Ishikawa (cell line): ENCODE results near the gene CDKN2B-AS1.

Experiments
- CEBPB ChIP-seq: IDR thresholded peaks from 2 replicates; pipeline ENCODE4 v1.6.1; 2012
- CREB1 ChIP-seq: IDR thresholded peaks from 2 replicates; pipeline ENCODE4 v1.6.1; 2012; ENCODE audit warnings: low read depth
- EGR1 ChIP-seq: IDR thresholded peaks from 2 replicates; pipeline ENCODE4 v1.6.1; 2012
- EP300 ChIP-seq: IDR thresholded peaks from 2 replicates; pipeline ENCODE4 v1.6.1; 2012; ENCODE audit warnings: borderline replicate concordance
- FOXM1 ChIP-seq: IDR thresholded peaks from 2 replicates; pipeline ENCODE4 v1.6.1; 2012; ENCODE audit warnings: low read depth, borderline replicate concordance
- NFIC ChIP-seq: IDR thresholded peaks from 2 replicates; pipeline ENCODE4 v1.6.1; 2012
- RAD21 ChIP-seq: IDR thresholded peaks from 2 replicates; pipeline ENCODE4 v1.6.1; 2012; ENCODE audit warnings: low read depth
- TAF1 ChIP-seq: IDR thresholded peaks from 2 replicates; pipeline ENCODE4 v1.6.1; 2012; ENCODE audit warnings: low read depth, mild to moderate bottlenecking
- TCF12 ChIP-seq: IDR thresholded peaks from 2 replicates; pipeline ENCODE4 v1.6.1; 2012; ENCODE audit warnings: low read depth
- TEAD4 ChIP-seq: IDR thresholded peaks from 2 replicates; pipeline ENCODE4 v1.6.1; 2012
- YY1 ChIP-seq: IDR thresholded peaks from 2 replicates; pipeline ENCODE4 v1.6.1; 2012; ENCODE audit warnings: low read depth
- ZBTB7A ChIP-seq: IDR thresholded peaks from 2 replicates; pipeline ENCODE4 v1.6.1; 2012; ENCODE audit warnings: low read depth
- TF ChIP-seq, protein P1 (sequence below): IDR thresholded peaks from 2 replicates; pipeline ENCODE4 v1.6.1; 2012
- TF ChIP-seq, protein P2 (sequence below): IDR thresholded peaks from 2 replicates; pipeline ENCODE4 v1.6.1; 2012
- TF ChIP-seq, protein P3 (sequence below): IDR thresholded peaks from 2 replicates; pipeline ENCODE4 v1.6.1; 2012; ENCODE audit warnings: low read depth, mild to moderate bottlenecking

Gene CDKN2B-AS1

DNA sequence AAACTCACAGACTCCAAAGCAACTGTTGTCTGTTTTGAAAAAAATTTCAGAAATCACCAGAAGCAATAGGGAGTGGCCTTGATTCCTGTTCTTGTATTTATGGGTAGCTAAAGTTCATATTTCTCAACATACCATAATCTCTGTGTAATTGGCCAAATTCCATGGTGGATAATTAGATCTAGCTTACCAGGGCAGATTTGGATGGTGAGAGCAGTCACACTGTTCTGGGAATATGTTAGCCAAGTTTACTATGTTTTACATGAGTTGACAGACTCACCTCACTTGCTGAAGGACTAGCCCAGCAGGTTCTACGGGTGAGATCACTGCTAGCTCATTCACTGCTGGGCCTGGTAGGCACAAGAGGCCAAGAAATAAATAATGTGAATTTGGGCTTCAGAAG is 47.2 kb downstream of the CDKN2B-AS1 start:
- no peak for TF ChIP-seq CREB1
- TF ChIP-seq CEBPB, result no peak
- no peak for TF ChIP-seq FOXM1
- TF ChIP-seq, protein P1, sequence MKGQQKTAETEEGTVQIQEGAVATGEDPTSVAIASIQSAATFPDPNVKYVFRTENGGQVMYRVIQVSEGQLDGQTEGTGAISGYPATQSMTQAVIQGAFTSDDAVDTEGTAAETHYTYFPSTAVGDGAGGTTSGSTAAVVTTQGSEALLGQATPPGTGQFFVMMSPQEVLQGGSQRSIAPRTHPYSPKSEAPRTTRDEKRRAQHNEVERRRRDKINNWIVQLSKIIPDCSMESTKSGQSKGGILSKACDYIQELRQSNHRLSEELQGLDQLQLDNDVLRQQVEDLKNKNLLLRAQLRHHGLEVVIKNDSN, result no peak
- TF ChIP-seq EP300, result no peak; the same call in 1 of the 2 replicates
- TF ChIP-seq TCF12, result peak; percentile 79
- TF ChIP-seq, protein P2, sequence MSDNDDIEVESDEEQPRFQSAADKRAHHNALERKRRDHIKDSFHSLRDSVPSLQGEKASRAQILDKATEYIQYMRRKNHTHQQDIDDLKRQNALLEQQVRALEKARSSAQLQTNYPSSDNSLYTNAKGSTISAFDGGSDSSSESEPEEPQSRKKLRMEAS, result no peak; the same call in 1 of the 2 replicates
- no peak for TF ChIP-seq TAF1
- TF ChIP-seq, protein P3, sequence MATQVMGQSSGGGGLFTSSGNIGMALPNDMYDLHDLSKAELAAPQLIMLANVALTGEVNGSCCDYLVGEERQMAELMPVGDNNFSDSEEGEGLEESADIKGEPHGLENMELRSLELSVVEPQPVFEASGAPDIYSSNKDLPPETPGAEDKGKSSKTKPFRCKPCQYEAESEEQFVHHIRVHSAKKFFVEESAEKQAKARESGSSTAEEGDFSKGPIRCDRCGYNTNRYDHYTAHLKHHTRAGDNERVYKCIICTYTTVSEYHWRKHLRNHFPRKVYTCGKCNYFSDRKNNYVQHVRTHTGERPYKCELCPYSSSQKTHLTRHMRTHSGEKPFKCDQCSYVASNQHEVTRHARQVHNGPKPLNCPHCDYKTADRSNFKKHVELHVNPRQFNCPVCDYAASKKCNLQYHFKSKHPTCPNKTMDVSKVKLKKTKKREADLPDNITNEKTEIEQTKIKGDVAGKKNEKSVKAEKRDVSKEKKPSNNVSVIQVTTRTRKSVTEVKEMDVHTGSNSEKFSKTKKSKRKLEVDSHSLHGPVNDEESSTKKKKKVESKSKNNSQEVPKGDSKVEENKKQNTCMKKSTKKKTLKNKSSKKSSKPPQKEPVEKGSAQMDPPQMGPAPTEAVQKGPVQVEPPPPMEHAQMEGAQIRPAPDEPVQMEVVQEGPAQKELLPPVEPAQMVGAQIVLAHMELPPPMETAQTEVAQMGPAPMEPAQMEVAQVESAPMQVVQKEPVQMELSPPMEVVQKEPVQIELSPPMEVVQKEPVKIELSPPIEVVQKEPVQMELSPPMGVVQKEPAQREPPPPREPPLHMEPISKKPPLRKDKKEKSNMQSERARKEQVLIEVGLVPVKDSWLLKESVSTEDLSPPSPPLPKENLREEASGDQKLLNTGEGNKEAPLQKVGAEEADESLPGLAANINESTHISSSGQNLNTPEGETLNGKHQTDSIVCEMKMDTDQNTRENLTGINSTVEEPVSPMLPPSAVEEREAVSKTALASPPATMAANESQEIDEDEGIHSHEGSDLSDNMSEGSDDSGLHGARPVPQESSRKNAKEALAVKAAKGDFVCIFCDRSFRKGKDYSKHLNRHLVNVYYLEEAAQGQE, result no peak
- TF ChIP-seq ZBTB7A, result no peak
- TF ChIP-seq RAD21, result no peak
- TF ChIP-seq YY1, result peak; percentile 37; the same call in 1 of the 2 replicates
- TF ChIP-seq TEAD4, result peak; percentile 56; the same call in 1 of the 2 replicates
- TF ChIP-seq NFIC, result peak; percentile 70
- no peak for TF ChIP-seq EGR1

DNA sequence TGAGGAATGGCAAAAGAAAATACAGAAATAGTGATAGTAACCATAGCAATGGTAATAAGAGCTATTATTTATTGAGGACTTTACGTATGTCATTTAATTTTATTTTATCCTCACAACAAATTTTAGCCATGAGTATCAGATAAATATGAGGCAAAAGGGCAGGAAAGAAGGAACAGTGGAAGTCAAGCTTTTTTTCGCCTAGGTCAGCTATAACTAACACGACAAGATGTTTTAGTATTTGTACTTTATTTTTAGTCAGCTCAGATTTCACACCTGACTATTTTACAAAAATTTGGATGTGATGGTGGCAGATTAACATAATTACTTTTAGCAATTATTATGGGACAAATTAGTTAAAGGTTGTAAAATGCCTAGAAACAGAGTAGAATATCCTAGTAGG is 49.3 kb downstream of the CDKN2B-AS1 start:
- TF ChIP-seq ZBTB7A (no peak), YY1 (no peak), TCF12 (no peak), NFIC (no peak), TAF1 (no peak), CREB1 (no peak)
- TF ChIP-seq, protein P1, result no peak
- TF ChIP-seq, protein P3, result no peak
- TF ChIP-seq, protein P2, result no peak

DNA sequence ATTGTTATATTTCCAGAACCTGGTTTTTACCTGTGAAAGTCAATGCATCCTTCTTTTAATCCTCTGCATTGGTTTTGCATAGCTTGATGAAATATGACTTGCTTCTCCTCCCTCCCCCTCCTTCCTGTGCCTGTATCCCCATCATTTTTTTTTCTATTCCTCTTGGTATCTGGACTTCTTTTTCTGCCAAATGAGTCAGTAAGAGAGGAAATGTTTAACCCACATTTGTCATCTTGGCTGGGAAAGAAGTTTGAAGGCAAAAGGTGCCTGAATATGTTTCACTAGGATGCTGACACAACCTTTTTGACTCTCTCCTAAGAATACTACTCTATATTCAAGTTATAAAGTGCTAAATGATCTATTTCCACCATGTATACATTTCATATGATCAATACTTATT is 50.0 kb downstream of the CDKN2B-AS1 start:
- TF ChIP-seq EGR1 (no peak), EP300 (no peak), RAD21 (no peak), CEBPB (no peak)
- TF ChIP-seq, protein P2, result no peak

DNA sequence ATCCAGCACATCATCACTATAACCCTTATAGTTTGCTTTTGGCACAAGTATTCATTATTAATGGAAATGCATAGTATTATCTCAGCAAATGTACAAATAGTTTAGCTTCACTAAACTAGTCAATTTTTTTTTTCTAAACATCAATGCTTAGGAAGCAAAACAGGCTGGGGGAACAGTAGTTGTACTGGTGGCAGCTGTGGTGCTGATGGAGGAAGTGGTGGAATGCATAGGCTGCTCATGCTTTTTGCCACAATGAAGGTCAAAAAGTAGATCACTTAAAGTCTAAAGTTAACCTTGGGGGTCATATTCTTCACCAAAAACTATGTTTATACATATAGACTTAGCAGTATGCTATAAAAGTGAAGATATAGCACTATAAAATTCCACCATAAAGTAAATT is 50.8 kb downstream of the CDKN2B-AS1 start:
- TF ChIP-seq FOXM1, result no peak
- TF ChIP-seq, protein P3, result no peak
- TF ChIP-seq CREB1, result no peak
- TF ChIP-seq NFIC, result no peak
- TF ChIP-seq TAF1, result no peak

DNA sequence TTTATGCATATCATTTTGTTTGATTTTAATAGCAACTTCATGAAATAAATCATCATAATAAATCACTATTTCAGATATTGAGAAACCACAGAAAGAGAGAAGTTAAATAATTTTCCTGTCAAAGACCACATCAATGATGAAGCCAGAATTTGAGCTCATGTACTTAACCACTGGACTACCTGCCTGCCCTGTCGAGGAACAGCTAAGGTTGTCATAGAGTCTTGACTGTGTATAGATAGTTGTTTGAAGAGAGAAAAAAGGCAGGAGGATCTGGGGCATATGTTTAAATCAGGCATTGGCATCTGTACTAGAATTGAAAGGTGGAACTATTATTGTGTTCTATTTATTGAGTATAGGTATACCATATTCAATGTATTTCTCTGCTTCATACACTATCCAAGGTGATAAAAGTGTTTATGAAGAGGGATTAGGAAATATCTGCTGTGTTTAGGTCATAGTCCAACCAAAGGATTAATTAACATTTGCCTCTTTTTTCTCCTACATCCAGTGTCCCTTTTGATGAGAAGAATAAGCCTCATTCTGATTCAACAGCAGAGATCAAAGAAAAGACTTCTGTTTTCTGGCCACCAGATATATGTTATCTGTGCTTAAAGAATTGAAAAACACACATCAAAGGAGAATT is 51.8 kb downstream of the CDKN2B-AS1 start:
- TF ChIP-seq RAD21 (no peak), ZBTB7A (no peak), EGR1 (no peak), TCF12 (no peak), FOXM1 (no peak), CEBPB (no peak), TAF1 (no peak)
